Measurements from ENCODE around the gene ZNF738.

The ZNF738 gene

GRCh38 chr19:21410166-21410565 lies 51.4 kb downstream of the ZNF738 start:
- TF ChIP-seq, protein P1, sequence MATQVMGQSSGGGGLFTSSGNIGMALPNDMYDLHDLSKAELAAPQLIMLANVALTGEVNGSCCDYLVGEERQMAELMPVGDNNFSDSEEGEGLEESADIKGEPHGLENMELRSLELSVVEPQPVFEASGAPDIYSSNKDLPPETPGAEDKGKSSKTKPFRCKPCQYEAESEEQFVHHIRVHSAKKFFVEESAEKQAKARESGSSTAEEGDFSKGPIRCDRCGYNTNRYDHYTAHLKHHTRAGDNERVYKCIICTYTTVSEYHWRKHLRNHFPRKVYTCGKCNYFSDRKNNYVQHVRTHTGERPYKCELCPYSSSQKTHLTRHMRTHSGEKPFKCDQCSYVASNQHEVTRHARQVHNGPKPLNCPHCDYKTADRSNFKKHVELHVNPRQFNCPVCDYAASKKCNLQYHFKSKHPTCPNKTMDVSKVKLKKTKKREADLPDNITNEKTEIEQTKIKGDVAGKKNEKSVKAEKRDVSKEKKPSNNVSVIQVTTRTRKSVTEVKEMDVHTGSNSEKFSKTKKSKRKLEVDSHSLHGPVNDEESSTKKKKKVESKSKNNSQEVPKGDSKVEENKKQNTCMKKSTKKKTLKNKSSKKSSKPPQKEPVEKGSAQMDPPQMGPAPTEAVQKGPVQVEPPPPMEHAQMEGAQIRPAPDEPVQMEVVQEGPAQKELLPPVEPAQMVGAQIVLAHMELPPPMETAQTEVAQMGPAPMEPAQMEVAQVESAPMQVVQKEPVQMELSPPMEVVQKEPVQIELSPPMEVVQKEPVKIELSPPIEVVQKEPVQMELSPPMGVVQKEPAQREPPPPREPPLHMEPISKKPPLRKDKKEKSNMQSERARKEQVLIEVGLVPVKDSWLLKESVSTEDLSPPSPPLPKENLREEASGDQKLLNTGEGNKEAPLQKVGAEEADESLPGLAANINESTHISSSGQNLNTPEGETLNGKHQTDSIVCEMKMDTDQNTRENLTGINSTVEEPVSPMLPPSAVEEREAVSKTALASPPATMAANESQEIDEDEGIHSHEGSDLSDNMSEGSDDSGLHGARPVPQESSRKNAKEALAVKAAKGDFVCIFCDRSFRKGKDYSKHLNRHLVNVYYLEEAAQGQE (IDR thresholded peaks at IDR 0.05; ENCODE audit: insufficient read depth in 1 of 2, low read depth in 2 of 2, low read length in 2 of 2): no peak
- TF ChIP-seq POLR2AphosphoS5 (IDR thresholded peaks at IDR 0.05; ENCODE audit: low read depth, low read length): no peak
- TF ChIP-seq TAF1 (IDR thresholded peaks at IDR 0.05; ENCODE audit: borderline replicate concordance, insufficient read depth, low read length): no peak
- no peak for TF ChIP-seq SIN3A (IDR thresholded peaks at IDR 0.05; ENCODE audit: borderline replicate concordance, insufficient read depth, low read length)
- TF ChIP-seq FOXP2 (optimal IDR thresholded peaks at IDR 0.05; ENCODE audit: borderline replicate concordance, extremely low read depth, extremely low read length, insufficient read depth): no peak

GRCh38 chr19:21422244-21422643 lies 63.4 kb downstream of the ZNF738 start:
- no peak for TF ChIP-seq FOXP2 (optimal IDR thresholded peaks at IDR 0.05; ENCODE audit: borderline replicate concordance, extremely low read depth, extremely low read length, insufficient read depth)
- TF ChIP-seq TAF1 (IDR thresholded peaks at IDR 0.05; ENCODE audit: borderline replicate concordance, insufficient read depth, low read length): no peak
- no peak for TF ChIP-seq SIN3A (IDR thresholded peaks at IDR 0.05; ENCODE audit: borderline replicate concordance, insufficient read depth, low read length)
- TF ChIP-seq, protein P1 (IDR thresholded peaks at IDR 0.05; ENCODE audit: insufficient read depth in 1 of 2, low read depth in 2 of 2, low read length in 2 of 2): no peak
- no peak for TF ChIP-seq POLR2AphosphoS5 (IDR thresholded peaks at IDR 0.05; ENCODE audit: low read depth, low read length)

GRCh38 chr19:21423057-21424041 lies 64.5 kb downstream of the ZNF738 start:
- TF ChIP-seq, protein P1 (IDR thresholded peaks at IDR 0.05; ENCODE audit: insufficient read depth in 1 of 2, low read depth in 2 of 2, low read length in 2 of 2): no peak
